Calu3 (cell line): ENCODE data around the gene HFM1. TPM values are rescaled to one million over a fixed set of nuclear protein-coding genes. Genes with fewer than 3 reads are reported as not detected.

Experiments used
- BruUV-seq: library from RNA; stranded (reverse); fragments of 400-500 nt; replicated peaks from 2 replicates; lab custom pipeline; 2021; lab: Mats Ljungman, UMichigan
- CTCF ChIA-PET: fragments of 300-600 bp; sonication (Branson Sonifier 250); formaldehyde crosslinking; loops from one replicate; lab custom pipeline; 2022; ENCODE audit warnings: antibody characterized with exemption; lab: Charles Lee
- DNase-seq: peaks from one replicate; pipeline ENCODE4 v3.0.0; 2022
- H3K27ac Mint-ChIP-seq: one replicate; pipeline ENCODE4 v1.8.0; 2022; ENCODE audit warnings: mixed read lengths; ENCODE audit not compliant: unreplicated experiment
- H3K27me3 Mint-ChIP-seq: one replicate; pipeline ENCODE4 v1.8.0; 2022; ENCODE audit warnings: mixed read lengths; ENCODE audit not compliant: unreplicated experiment
- H3K36me3 Mint-ChIP-seq: one replicate; pipeline ENCODE4 v1.8.0; 2022; ENCODE audit warnings: mild to moderate bottlenecking, moderate library complexity, mixed read lengths; ENCODE audit not compliant: insufficient read depth, unreplicated experiment
- H3K4me1 Mint-ChIP-seq: one replicate; pipeline ENCODE4 v1.8.0; 2022; ENCODE audit warnings: mild to moderate bottlenecking, low read depth, mixed read lengths; ENCODE audit not compliant: unreplicated experiment
- H3K4me3 Mint-ChIP-seq: one replicate; pipeline ENCODE4 v1.8.0; 2022; ENCODE audit warnings: mild to moderate bottlenecking, low read depth, moderate library complexity, mixed read lengths; ENCODE audit not compliant: unreplicated experiment
- H3K9me3 Mint-ChIP-seq: one replicate; pipeline ENCODE4 v1.8.0; 2022; ENCODE audit warnings: low read depth, mixed read lengths; ENCODE audit not compliant: unreplicated experiment
- intact Hi-C: fragments of 100-400 bp; cut with micrococcal nuclease; formaldehyde crosslinking; loops from one replicate; pipeline ENCODE4 v1.10.0; 2022; ENCODE audit not compliant: unreplicated experiment
- total RNA-seq: library from RNA; stranded (reverse); gene quantifications from 2 replicates; pipeline ENCODE4 v1.2.3, GENCODE V29; 2022
- TF ChIP-seq, protein P1 (sequence below): fragments of 200-600 bp; IDR thresholded peaks from one replicate; pipeline ENCODE4 v1.8.0; 2022; ENCODE audit warnings: antibody characterized with exemption; ENCODE audit not compliant: unreplicated experiment

The HFM1 gene
- total RNA-seq, 1 experiment from 2014 or later = not detected

DNA sequence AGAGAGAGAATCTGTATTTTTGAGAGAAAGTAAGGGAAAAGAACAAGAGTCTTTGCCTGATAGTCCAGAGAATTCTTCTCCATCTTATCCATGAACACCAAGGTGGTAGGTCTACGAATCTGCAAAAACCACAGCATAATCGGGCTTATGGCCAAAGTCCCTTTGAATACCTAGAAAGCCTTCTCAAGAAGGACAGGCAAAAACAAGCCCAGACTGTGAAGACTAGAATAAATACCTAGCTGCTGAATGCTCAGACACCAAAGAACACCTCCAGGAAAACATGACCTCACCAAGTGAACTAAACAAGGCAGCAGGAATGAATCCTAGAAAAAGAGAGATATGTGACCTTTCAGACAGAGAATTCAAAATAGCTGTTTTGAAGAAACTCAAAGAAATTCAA lies 79.2 kb downstream of the HFM1 start:
- Mint-ChIP-seq H3K4me1 (no peaks in the 10 kb centered on the region), H3K4me3 (no peak overlapping the region), H3K9me3 (no peaks in the 10 kb centered on the region), H3K36me3 (no peaks in the 10 kb centered on the region), H3K27ac (no peak overlapping the region), H3K27me3 (no peaks in the 10 kb centered on the region)
- CTCF ChIA-PET = no interaction called here
- no peak for DNase-seq
- TF ChIP-seq, protein P1, sequence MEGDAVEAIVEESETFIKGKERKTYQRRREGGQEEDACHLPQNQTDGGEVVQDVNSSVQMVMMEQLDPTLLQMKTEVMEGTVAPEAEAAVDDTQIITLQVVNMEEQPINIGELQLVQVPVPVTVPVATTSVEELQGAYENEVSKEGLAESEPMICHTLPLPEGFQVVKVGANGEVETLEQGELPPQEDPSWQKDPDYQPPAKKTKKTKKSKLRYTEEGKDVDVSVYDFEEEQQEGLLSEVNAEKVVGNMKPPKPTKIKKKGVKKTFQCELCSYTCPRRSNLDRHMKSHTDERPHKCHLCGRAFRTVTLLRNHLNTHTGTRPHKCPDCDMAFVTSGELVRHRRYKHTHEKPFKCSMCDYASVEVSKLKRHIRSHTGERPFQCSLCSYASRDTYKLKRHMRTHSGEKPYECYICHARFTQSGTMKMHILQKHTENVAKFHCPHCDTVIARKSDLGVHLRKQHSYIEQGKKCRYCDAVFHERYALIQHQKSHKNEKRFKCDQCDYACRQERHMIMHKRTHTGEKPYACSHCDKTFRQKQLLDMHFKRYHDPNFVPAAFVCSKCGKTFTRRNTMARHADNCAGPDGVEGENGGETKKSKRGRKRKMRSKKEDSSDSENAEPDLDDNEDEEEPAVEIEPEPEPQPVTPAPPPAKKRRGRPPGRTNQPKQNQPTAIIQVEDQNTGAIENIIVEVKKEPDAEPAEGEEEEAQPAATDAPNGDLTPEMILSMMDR = no peak
- intact Hi-C loops = no loop called here
- no TSS peak for BruUV-seq

- no peak for DNase-seq
- CTCF ChIA-PET = interaction anchor here (0.7 kb wide), 1 partner anchor 1180 kb away, joined by 3 read pairs; no protein-coding TSS in a partner anchor
- BruUV-seq = no TSS peak
- H3K27me3 Mint-ChIP-seq = peaks cover 8% of the 10 kb centered on the region
- TF ChIP-seq, protein P1 = no peak
- no peaks in the 10 kb centered on the region for H3K4me1 Mint-ChIP-seq
- intact Hi-C loops = no loop called here
- H3K36me3 Mint-ChIP-seq = peaks cover 4% of the 10 kb centered on the region
- no peak overlapping the region for H3K27ac Mint-ChIP-seq
- H3K9me3 Mint-ChIP-seq = peaks cover 4% of the 10 kb centered on the region
- H3K4me3 Mint-ChIP-seq = no peak overlapping the region
Observed at GRCh38 chr1:91314643-91315042, 90.0 kb downstream of the HFM1 start.

DNA sequence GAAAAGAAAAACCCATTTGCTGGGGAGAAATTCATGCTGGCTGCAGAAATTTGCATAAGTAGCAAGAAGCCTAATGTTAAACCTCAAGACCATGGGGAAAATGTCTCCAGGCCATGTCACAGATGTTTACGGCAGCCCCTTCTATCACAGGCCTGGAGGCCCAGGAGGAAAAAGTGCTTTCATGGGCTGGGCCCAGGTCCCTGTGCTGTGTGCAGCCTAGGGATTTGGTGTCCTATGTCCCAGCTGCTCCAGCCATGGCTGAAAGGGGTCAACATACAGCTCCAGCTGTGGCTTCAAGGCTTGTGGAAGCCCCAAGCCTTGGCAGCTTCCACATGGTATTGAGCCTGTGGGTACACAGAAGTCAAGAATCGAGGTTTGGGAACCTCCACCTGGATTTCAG lies 93.0 kb downstream of the HFM1 start:
- intact Hi-C loops = no loop called here
- Mint-ChIP-seq H3K27ac (no peak overlapping the region), H3K27me3 (peaks cover 8% of the 10 kb centered on the region), H3K4me1 (no peaks in the 10 kb centered on the region), H3K36me3 (peaks cover 4% of the 10 kb centered on the region), H3K4me3 (no peak overlapping the region), H3K9me3 (peaks cover 13% of the 10 kb centered on the region)
- CTCF ChIA-PET = no interaction called here
- TF ChIP-seq, protein P1 = no peak
- no TSS peak for BruUV-seq
- no peak for DNase-seq

- CTCF ChIA-PET = no interaction called here
- no TSS peak for BruUV-seq
Observed at GRCh38 chr1:91308544-91308943, 96.1 kb downstream of the HFM1 start.

More at GRCh38 chr1:91308544-91308943, 96.1 kb downstream of the HFM1 start:
- H3K4me1 Mint-ChIP-seq = no peaks in the 10 kb centered on the region
- intact Hi-C loops = no loop called here
- DNase-seq = no peak
- TF ChIP-seq, protein P1 = no peak
- no peak overlapping the region for H3K4me3 Mint-ChIP-seq
- H3K27ac Mint-ChIP-seq = no peak overlapping the region
- peaks cover 4% of the 10 kb centered on the region for H3K36me3 Mint-ChIP-seq
- peaks cover 13% of the 10 kb centered on the region for H3K9me3 Mint-ChIP-seq
- H3K27me3 Mint-ChIP-seq = peaks cover 8% of the 10 kb centered on the region
